AG10803 (cell line): ENCODE data around the gene C19orf38.

Experiments
- DNase-seq: peaks from one replicate; pipeline ENCODE4 v3.0.0; 2010; ENCODE audit warnings: low read depth
- H3K4me3 ChIP-seq: 2 replicates; pipeline ENCODE4 v1.5.1; 2011; ENCODE audit warnings: mild to moderate bottlenecking, low read length, control low read depth
- CTCF ChIP-seq: conservative IDR thresholded peaks from 2 replicates; pipeline ENCODE4 v1.5.1; 2011; ENCODE audit warnings: mild to moderate bottlenecking, low read length, control low read depth, inconsistent platforms

C19orf38 gene

GRCh38 chr19:10848230-10848856, at the start of gene C19orf38:
Gene C19orf38 (plus strand): TSS chr19:10848415. CDS start chr19:10848509, 94 bp downstream.
- no peak for DNase-seq
- no peak within 1 kb of the TSS for H3K4me3 ChIP-seq

GRCh38 chr19:10800488-10800887, 47.7 kb upstream of the C19orf38 start:
- DNase-seq: no peak
- no peak for TF ChIP-seq CTCF
- no peak overlapping the region for H3K4me3 ChIP-seq

More at GRCh38 chr19:10848230-10848856, at the start of gene C19orf38:
- no peak for TF ChIP-seq CTCF

- no peak for DNase-seq
- H3K4me3 ChIP-seq: no peak overlapping the region
- no peak for TF ChIP-seq CTCF
These were observed 45.7 kb upstream of the C19orf38 start for GRCh38 chr19:10802479-10802878.

- no peak for TF ChIP-seq CTCF
- no peak overlapping the region for H3K4me3 ChIP-seq
- no peak for DNase-seq
These were observed 45.0 kb upstream of the C19orf38 start for GRCh38 chr19:10803252-10803651.

- H3K4me3 ChIP-seq: no peak overlapping the region
- no peak for DNase-seq
- no peak for TF ChIP-seq CTCF
These were observed 43.0 kb upstream of the C19orf38 start for GRCh38 chr19:10805065-10805757.

GRCh38 chr19:10805758-10806247, 42.4 kb upstream of the C19orf38 start:
- no peak for DNase-seq
- TF ChIP-seq CTCF: no peak
- no peak overlapping the region for H3K4me3 ChIP-seq

GRCh38 chr19:10808937-10809649, 39.1 kb upstream of the C19orf38 start:
- no peak overlapping the region for H3K4me3 ChIP-seq
- peak; percentile 52 for DNase-seq
- no peak for TF ChIP-seq CTCF
